Neural progenitor cell (in vitro differentiated cells): ENCODE measurements around the gene GARIN5A.

ENCODE experiments used
- CTCF ChIP-seq: fragments of 200-600 bp; sonication (generic); IDR thresholded peaks from 2 replicates; pipeline ENCODE4 v1.5.1; 2017; ENCODE audit warnings: antibody characterized with exemption, mild to moderate bottlenecking
- EZH2 ChIP-seq: fragments of 200-600 bp; sonication (generic); IDR thresholded peaks from 2 replicates; pipeline ENCODE4 v1.6.1; 2017; ENCODE audit warnings: antibody characterized with exemption, mild to moderate bottlenecking, moderate library complexity
- EZH2phosphoT487 ChIP-seq: fragments of 200-600 bp; sonication (generic); IDR thresholded peaks from 2 replicates; pipeline ENCODE4 v1.6.1; 2017; ENCODE audit warnings: antibody characterized with exemption

DNA sequence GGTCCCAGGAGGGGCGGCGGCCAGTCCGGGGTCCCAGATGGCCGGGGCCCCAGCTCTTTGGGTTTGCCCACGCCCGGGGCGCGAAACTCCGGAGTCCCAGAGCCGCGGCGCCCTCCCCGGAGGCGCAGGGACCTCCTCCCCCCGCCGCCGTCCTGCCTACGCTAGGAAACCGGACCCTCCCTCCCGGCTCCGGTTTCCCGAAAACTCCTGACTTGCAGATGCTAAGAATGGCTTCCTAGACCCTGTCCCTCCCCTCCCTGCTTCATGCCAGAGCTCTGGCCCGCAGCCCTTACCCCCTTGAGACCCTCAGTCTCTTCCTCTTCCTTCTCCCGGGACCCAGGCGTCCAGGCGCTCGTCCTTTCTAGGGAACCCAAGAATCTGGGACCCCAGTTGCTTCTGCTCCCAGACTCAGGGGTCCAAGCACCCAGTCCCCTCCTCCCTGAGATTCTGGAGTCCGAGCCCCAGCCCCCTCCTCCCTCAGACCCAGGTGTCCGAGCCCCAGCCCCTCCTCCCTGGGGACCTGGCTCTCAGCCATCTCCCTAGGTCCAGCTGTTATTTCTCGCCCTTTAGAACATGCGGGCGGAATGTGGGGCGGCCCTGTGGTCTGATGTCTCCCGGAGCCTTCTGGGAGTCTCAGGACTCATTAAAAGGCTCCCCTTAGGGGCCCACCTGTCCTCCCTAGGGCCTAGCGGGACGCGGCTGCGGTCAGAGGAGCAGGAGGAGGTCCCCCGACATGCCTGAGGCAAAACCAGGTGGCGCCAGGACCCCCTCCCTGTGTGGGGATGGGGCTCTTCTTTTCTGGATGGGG lies 44.2 kb downstream of the GARIN5A start, which contains the start of gene MYBPC2:
- TF ChIP-seq CTCF (no peak), EZH2 (no peak), EZH2phosphoT487 (no peak)
